Esophagus squamous epithelium (tissue), 4 donors: ENCODE results near the gene ARHGEF2.

Experiments used
- CTCF ChIP-seq, 6 experiments: fragments of 450-650 bp in 4 of 6; fragments of 200-600 bp in 2 of 6; sonication (generic) in 2 of 6; IDR thresholded peaks; one replicate each; pipeline ENCODE4 v1.5.1; 2016 to 2019; ENCODE audit warnings: antibody characterized with exemption in 6 of 6, mild to moderate bottlenecking in 4 of 6, moderate library complexity in 4 of 6
- POLR2A ChIP-seq, 4 donors: fragments of 450-650 bp; IDR thresholded peaks; one replicate each; pipeline ENCODE4 v1.6.1; 2017; ENCODE audit warnings: antibody characterized with exemption in 4 of 4, mild to moderate bottlenecking in 4 of 4, moderate library complexity in 3 of 4

- no peak for TF ChIP-seq CTCF (IDR thresholded peaks at IDR 0.05)
- TF ChIP-seq POLR2A (IDR thresholded peaks at IDR 0.05), result no peak
Observed at GRCh38 chr1:156006666-156007376, 28.5 kb upstream of the ARHGEF2 start.
